Stomach (tissue), 9 donors: ENCODE results near the gene EXOC1L. TPM values are rescaled to one million over a fixed set of nuclear protein-coding genes. Genes with fewer than 3 reads are reported as not detected.

Experiments
- DNase-seq, 2 donors: peaks; one replicate each; pipeline versions ENCODE4 v3.0.0 to v3.0.0-alpha.2; 2013 to 2019
- H3K27ac ChIP-seq, 5 donors: fragments of 200-600 bp in 4 of 5; sonication (generic) in 4 of 5; one replicate each; pipeline ENCODE4 v1.5.1; 2013 to 2019; ENCODE audit warnings: mild to moderate bottlenecking in 1 of 5, moderate library complexity in 1 of 5
- H3K27me3 ChIP-seq, 3 donors: fragments of 200-600 bp; sonication (generic); one replicate each; pipeline ENCODE4 v1.5.1; 2017 to 2019; ENCODE audit warnings: mixed run types in 1 of 3
- H3K36me3 ChIP-seq, 4 donors: fragments of 200-600 bp; sonication (generic); 1 replicate in 3 of 4; 2 replicates in 1 of 4; pipeline ENCODE4 v1.5.1; 2016 to 2019
- H3K4me1 ChIP-seq, 4 donors: fragments of 200-600 bp; sonication (generic); one replicate each; pipeline ENCODE4 v1.5.1; 2016 to 2019
- H3K4me3 ChIP-seq, 4 donors: fragments of 200-600 bp; sonication (generic) in 3 of 4; one replicate each; pipeline ENCODE4 v1.5.1; 2016 to 2019; ENCODE audit warnings: mild to moderate bottlenecking in 1 of 4
- H3K9me3 ChIP-seq, 4 donors: fragments of 200-600 bp; sonication (generic); one replicate each; pipeline ENCODE4 v1.5.1; 2016 to 2019
- EP300 ChIP-seq: sonication (generic); formaldehyde crosslinking; IDR thresholded peaks from one replicate; pipeline ENCODE4 v1.6.1; 2017; ENCODE audit warnings: antibody characterized with exemption
- POLR2A ChIP-seq, 4 donors: fragments of 450-650 bp; IDR thresholded peaks; one replicate each; pipeline ENCODE4 v1.6.1; 2016; ENCODE audit warnings: antibody characterized with exemption in 4 of 4, control low read depth in 2 of 4, mild to moderate bottlenecking in 1 of 4, moderate library complexity in 1 of 4
- POLR2AphosphoS5 ChIP-seq, 3 donors: sonication (generic); formaldehyde crosslinking; IDR thresholded peaks; one replicate each; pipeline ENCODE4 v1.6.1; 2016; ENCODE audit warnings: antibody characterized with exemption in 3 of 3
- WGBS, 5 donors: extraction: QIAGEN DNeasy Blood & Tissue Kit in 3 of 5; methylation state at CpG; one replicate each; pipeline versions ENCODE4 v1.1.5 to v1.1.7; 2013 to 2018; 5-methylcytosine and 5-hydroxymethylcytosine counted together
- intact Hi-C: fragments of 100-400 bp; cut with DNase I; formaldehyde crosslinking; loops from one replicate; pipeline ENCODE4 v1.15.1; 2023; ENCODE audit warnings: low total_unique reads
- polyA plus RNA-seq, 3 donors: library from polyadenylated mRNA; stranded (reverse); fragments of 200-250 nt; gene quantifications; one replicate each; pipeline ENCODE4 v1.2.3, GENCODE V29; 2013
- total RNA-seq, 5 donors: library from RNA; depleted of rRNA; stranded (reverse); fragments of >200 nt; gene quantifications; one replicate each; pipeline versions ENCODE4 v1.1.0 to v1.2.3, GENCODE V29; 2014 to 2016
- TF ChIP-seq, protein P1 (sequence below), 7 experiments: fragments of 450-650 bp in 4 of 7; fragments of 200-600 bp in 3 of 7; sonication (generic) in 3 of 7; IDR thresholded peaks; one replicate each; pipeline ENCODE4 v1.5.1; 2016 to 2019; ENCODE audit warnings: antibody characterized with exemption in 7 of 7, control low read depth in 2 of 7, mild to moderate bottlenecking in 1 of 7
- donor health status: healthy with polysubstance abuse.
- donor health status: Bipolar disorder and iron deficiency.
- donor health status: healthy.

The EXOC1L gene
- total and polyA plus RNA-seq, 8 donors: 2.0 TPM; not detected in 7

DNA sequence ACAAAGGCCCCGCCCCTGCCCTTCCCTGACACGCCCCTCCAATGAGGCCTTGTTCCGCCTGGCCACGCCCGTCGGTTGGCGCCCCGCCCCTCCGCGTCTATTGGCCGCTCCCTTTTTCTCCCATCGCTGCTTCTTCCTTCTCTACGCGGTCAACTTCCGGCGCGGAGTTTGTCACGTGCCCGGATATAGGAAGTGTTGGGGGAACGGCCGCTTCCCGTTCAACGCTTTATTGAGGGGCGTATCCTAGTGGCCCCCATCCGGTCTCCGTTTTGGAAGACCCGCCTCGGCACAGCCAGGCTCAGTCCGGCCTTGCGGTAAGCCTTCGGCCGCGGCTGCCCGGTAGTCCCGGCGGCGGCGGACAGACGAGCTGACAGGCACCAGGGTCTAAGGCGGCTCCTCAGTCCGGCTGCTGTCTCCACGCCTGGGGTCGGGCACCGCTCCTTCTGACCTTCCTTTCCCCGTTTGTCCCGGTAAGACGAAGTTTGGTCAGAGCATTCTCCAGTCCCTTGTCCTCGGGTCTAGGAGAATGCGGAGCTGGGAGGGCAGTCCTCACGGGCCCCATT is 34.0 kb downstream of the EXOC1L start, which contains the start of gene EXOC1:
Gene EXOC1, plus strand, starts transcription at position 165 of the 563 bp plus-strand sequence. CDS start 4,676 bp downstream, outside the sequence.
- peaks cover 0 to 13% (median 0%) of the 10 kb centered on the region in 3 donors for H3K27me3 ChIP-seq
- no peaks in the 10 kb centered on the region for H3K9me3 ChIP-seq
- peaks cover 0 to 5% (median 1%) of the 10 kb centered on the region in 4 donors for H3K36me3 ChIP-seq
- DNase-seq: peak; percentile 99
- H3K4me1 ChIP-seq: peaks cover 11 to 30% (median 21%) of the 10 kb centered on the region in 4 donors
- peak within 1 kb of the TSS; percentile 77 to 94 (median 90) for H3K4me3 ChIP-seq
- TF ChIP-seq POLR2AphosphoS5 (IDR thresholded peaks at IDR 0.05) (peak; percentile 81 to 94 (median 83)), EP300 (no peak), POLR2A (IDR thresholded peaks at IDR 0.05) (peak in 1 of 4 donors; percentile 54)
- TF ChIP-seq, protein P1, sequence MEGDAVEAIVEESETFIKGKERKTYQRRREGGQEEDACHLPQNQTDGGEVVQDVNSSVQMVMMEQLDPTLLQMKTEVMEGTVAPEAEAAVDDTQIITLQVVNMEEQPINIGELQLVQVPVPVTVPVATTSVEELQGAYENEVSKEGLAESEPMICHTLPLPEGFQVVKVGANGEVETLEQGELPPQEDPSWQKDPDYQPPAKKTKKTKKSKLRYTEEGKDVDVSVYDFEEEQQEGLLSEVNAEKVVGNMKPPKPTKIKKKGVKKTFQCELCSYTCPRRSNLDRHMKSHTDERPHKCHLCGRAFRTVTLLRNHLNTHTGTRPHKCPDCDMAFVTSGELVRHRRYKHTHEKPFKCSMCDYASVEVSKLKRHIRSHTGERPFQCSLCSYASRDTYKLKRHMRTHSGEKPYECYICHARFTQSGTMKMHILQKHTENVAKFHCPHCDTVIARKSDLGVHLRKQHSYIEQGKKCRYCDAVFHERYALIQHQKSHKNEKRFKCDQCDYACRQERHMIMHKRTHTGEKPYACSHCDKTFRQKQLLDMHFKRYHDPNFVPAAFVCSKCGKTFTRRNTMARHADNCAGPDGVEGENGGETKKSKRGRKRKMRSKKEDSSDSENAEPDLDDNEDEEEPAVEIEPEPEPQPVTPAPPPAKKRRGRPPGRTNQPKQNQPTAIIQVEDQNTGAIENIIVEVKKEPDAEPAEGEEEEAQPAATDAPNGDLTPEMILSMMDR (IDR thresholded peaks at IDR 0.05): no peak
- intact Hi-C loops: no loop called here
- H3K27ac ChIP-seq: peak within 1 kb of the TSS; percentile 69 to 91 (median 87)
- whole genome bisulfite sequencing, 5 donors: 0 to 1% (median 0%) methylated on average over 33 to 50 of the region's 50 CpGs

DNA sequence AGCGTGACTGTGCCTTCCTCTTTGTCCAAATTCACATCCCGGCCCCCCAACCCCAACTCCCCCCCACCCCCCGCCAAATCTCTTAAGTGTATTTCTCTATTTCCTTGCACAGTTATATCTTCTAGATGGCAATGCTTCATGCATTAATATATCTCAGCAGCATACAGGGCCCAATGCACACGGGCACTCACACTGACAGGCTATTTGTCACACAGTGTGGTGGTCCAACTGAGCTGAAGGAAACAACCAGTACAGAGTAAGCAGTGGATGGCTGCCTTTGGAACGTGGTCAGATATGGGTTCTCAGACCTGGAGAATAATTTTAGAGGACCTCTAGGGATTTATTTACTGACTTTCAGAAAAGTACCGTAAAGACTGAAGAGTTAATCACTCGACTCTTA is 34.5 kb downstream of the EXOC1L start:
- H3K27me3 ChIP-seq: peaks cover 0 to 13% (median 0%) of the 10 kb centered on the region in 3 donors
- H3K36me3 ChIP-seq: peaks cover 0 to 8% (median 4%) of the 10 kb centered on the region in 4 donors
- 11 to 16% (median 14%) methylated on average over 7 of the region's 7 CpGs for WGBS, 5 donors
- peak overlapping the region in 4 of 5 donors; percentile 80 to 91 (median 88) for H3K27ac ChIP-seq
- peak in 1 of 2 donors; percentile 18 for DNase-seq
- intact Hi-C loops: no loop called here
- no peaks in the 10 kb centered on the region for H3K9me3 ChIP-seq
- H3K4me1 ChIP-seq: peaks cover 11 to 30% (median 21%) of the 10 kb centered on the region in 4 donors
- no peak for TF ChIP-seq POLR2AphosphoS5 (IDR thresholded peaks at IDR 0.05)
- no peak for TF ChIP-seq EP300
- TF ChIP-seq POLR2A (IDR thresholded peaks at IDR 0.05): no peak
- TF ChIP-seq, protein P1 (IDR thresholded peaks at IDR 0.05): no peak
- H3K4me3 ChIP-seq: peak overlapping the region; percentile 77 to 94 (median 90)

DNA sequence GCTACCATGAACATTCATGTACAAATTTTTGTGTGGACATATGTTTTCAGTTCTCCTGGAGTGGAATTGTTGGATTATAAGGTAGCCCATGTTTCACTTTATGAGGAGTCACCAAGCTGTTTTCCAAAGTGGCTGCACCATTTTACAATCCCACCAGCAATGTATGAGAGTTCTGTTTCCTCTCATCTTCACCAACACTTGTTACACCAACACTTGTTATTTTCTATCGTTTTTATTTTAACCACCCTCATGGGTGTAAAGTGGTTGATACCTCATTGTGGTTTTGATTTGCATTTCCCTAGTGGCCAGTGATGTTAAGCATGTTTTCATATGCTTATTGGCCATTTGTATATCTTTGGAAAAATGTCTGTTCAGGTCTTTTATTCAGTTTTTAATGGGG is 38.0 kb downstream of the EXOC1L start:
- H3K9me3 ChIP-seq: no peaks in the 10 kb centered on the region
- TF ChIP-seq POLR2A (IDR thresholded peaks at IDR 0.05) (no peak), POLR2AphosphoS5 (IDR thresholded peaks at IDR 0.05) (no peak), EP300 (no peak)
- TF ChIP-seq, protein P1 (IDR thresholded peaks at IDR 0.05): no peak
- H3K4me3 ChIP-seq: no peak overlapping the region
- no peak overlapping the region for H3K27ac ChIP-seq
- WGBS, 5 donors: 81 to 88% (median 85%) methylated on average over 1 of the region's 1 CpG
- DNase-seq: no peak
- no peaks in the 10 kb centered on the region for H3K27me3 ChIP-seq
- peaks cover 11 to 29% (median 21%) of the 10 kb centered on the region in 4 donors for H3K4me1 ChIP-seq
- H3K36me3 ChIP-seq: peaks cover 0 to 39% (median 32%) of the 10 kb centered on the region in 4 donors
- intact Hi-C loops: no loop called here

DNA sequence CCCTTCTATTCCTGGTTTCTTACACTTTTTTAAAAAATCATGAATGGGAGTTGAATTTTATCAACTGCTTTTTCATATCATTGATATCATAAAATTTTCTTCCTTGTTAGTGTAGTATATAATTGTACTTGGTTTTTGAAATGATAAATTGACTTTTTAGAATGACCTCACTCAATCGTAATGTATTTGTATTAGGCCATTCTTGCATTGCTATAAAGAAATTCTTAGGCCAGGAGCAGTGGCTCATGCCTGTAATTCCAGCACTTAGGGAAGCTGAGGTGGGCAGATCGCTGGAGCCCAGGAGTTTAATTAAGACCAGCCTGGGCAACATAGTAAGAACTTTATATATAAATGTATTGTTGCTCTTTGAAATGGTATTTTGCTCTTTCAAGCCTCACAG is 40.1 kb downstream of the EXOC1L start:
- TF ChIP-seq EP300 (no peak), POLR2A (IDR thresholded peaks at IDR 0.05) (no peak), POLR2AphosphoS5 (IDR thresholded peaks at IDR 0.05) (no peak)
- TF ChIP-seq, protein P1 (IDR thresholded peaks at IDR 0.05): no peak
- intact Hi-C loops: no loop called here
- Histone ChIP-seq H3K27ac (no peak overlapping the region), H3K36me3 (peaks cover 0 to 60% (median 50%) of the 10 kb centered on the region in 4 donors), H3K9me3 (no peaks in the 10 kb centered on the region), H3K4me1 (peaks cover 3 to 18% (median 12%) of the 10 kb centered on the region in 4 donors), H3K4me3 (no peak overlapping the region), H3K27me3 (no peaks in the 10 kb centered on the region)
- WGBS, 5 donors: 60 to 91% (median 71%) methylated on average over 2 of the region's 2 CpGs
- DNase-seq: no peak
